ENCODE measurements around the gene MAPRE3.

- no peak for TF ChIP-seq GATA3 (IDR thresholded peaks at IDR 0.05; ENCODE audit: low read depth, low read length)
- TF ChIP-seq GATA2 (IDR thresholded peaks at IDR 0.05; ENCODE audit: low read depth, low read length): peak; percentile 96
These were observed 80.0 kb downstream of the MAPRE3 start for GRCh38 chr2:27050281-27050995.
